GM19035 (cell line): Measurements from ENCODE around the gene EML5.
"Not testable (repeated sequence)": the region's sequence is repeated elsewhere in the genome, so short reads cannot be mapped to it uniquely, and the experiment has no call there.

Experiments
- ATAC-seq: cut with Tn5 transposase; IDR thresholded peaks from one replicate; pipeline ENCODE4 v1.9.1; 2021; ENCODE audit not compliant: unreplicated experiment

EML5 gene

DNA sequence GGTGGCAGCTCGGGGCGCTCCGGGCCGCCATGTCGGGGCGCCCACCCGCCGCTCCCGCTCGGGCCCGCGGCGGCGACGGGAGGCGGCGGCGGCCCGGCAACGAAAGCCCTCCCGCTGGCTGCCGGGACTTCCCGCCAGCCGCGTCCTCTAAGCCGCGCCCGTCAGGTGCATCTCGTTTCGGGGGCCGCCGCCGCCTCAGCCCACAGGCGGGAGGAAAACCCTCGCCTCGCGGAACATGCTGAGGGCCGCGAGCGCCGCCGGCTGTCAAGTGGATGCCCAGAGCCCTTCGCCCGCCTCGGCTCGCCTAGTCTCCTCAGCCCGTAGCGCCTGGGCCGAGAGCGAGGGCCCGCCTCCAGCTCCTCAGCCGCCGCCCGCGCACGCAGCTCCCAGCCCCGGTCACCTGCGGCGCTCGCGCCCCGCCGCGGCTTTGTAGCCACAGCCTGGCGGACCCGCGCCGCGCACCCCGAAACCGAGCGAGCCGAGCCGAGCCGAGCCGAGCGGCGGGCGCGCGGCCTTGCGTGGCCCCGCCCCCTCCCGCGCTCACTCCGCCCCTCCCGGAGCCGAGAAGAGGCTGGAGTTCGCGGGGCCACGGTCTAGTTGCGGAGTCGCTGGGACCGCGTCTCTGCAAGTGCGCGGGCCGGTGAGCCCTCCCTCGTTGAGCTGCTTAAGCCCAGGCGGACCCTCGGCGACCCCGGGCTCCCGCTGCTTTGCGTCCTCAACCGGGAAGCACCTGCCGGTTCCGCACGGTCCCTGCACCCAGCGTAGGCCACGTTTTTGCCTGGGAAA is at the start of gene EML5:
Gene EML5 (minus strand): TSS at position 481 of the 786 bp plus-strand sequence. CDS start 450 bp downstream, at position 31.
- ATAC-seq, result peak; percentile 89

DNA sequence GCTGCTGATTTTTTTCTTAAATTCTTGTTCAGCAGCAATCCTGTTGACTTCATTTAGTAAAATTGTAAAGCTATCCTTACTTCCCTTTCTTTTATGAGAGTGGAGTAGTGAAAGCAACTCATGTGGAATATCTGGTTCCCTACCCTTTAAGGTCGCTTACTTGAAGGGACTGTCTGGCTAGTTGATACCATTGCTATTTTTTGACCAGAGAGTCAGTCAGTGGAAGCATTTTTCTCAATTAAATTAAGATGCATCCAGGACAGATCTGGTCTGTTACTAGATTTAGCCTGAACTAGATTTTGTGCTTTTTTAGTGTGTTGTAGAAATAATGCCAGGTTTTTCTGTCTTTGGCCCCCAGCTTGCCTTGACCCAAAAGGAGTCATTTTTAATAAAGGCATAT is 49.7 kb upstream of the EML5 start:
- no peak for ATAC-seq

DNA sequence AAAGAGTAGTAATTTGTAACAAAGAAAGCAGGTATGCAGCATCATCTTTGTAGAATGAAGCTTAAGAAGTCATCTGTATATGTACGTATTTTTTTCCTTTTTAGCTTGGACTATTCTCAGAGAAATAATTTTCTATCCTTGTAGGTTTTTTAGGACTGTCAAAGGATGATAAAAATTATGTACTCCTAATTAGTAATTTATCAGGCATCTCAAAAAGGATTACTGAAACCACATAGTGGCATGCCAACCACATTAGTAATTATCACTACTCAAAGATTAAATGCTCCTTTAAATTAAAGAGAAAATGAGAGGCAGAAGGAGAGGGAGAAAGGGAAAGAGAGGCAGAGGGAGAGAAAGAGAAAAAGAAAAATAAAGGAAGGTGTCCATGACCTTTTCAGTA is 49.0 kb upstream of the EML5 start:
- ATAC-seq, result no peak

DNA sequence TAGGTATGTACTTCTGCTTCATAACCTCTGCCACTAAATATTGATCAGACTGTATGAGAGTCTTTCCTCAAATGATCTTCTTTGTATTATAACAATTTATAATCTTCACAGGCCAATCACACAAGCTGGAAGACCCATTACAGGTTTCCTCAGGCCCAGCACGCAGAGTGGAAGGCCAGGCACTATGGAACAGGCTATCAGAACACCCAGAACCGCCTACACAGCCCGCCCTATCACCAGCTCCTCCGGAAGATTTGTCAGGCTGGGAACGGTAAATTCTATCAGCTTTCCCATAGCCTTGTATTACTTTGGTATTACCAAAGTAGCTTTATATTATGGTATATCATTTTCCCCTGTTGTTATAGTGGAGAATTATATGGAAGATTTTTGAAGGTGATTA is 48.2 kb upstream of the EML5 start:
- ATAC-seq, result no peak

DNA sequence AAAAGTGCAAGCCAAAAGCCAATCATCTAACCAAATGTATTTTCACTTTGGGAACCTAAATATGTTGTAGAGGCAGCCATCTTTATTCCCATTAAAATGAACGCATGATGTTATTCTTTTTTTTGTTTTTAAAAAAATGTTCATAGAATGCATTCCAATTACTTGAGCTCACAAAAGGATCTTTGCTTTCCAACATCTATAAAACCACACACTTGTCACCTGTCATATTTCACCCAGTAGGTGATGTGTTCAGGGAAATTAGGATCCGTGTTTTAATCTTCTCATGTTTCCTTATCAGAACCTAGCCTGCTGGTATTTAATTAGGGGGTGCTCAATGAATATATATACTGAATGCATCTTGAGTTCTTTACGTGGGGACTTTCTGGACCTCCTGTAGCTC is 45.3 kb upstream of the EML5 start:
- ATAC-seq, result no peak

DNA sequence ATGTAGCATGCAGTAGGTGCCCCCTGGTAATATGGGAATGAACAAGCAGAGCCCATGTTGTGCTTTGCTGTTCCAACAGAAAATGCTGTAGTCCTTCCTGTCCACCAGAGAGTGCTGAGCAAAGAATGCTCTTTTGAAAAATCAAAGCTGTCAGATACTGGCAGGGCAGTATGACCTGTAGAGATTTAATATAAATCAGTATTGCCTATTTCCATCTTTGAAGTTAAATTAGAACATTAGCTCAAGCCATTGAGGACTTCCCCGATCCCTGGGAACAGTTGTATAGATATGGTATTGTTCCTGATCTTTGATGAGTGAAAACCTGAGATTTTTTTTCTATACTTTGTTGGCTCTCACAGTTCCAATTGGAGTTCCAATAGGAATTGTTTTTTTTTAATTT is 44.7 kb upstream of the EML5 start:
- ATAC-seq, result no peak

DNA sequence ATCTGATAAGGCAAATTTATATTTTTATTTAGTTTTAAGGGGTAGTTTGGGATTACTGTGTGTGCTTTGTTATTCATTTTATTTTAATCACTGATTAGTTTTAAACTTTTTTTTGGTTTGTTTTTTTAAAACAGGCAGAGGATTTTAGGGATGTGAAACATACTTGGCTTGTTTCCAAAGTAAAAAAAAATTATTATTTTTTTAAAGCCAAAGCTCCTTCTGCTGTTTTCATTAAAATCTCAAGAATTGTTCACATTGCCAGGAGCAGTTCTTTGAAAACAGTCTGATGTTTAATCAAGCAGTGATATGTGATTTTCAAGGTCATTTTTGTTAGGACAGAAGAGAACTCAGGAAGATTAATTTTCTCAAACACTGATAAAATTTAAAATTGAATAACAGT is 42.9 kb upstream of the EML5 start:
- ATAC-seq, result no peak

DNA sequence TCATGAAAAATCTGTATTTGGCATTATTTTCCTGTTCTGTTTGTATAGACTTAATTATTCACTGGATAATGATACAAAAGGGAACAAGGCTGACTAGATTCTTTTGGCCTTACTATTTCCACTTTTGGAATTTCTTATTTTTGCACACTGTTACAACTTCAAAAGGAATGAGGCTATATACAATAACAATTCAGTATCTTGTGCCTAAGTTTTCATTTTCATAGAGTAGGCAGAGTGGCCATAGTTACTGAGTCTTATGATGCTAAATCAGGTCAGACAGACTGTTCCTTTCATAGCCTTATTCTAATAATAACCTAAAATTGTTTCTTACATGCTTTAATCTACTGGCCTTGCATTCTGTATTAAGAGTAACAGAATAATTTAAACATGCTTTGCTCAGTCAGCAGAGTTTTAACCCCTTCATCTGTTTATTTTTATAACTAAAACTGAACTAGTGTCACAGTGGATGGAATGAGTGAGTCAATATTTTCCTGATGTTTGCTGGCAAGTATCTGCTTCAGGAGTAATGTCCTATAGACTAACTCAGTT is 42.2 kb upstream of the EML5 start:
- no peak for ATAC-seq

DNA sequence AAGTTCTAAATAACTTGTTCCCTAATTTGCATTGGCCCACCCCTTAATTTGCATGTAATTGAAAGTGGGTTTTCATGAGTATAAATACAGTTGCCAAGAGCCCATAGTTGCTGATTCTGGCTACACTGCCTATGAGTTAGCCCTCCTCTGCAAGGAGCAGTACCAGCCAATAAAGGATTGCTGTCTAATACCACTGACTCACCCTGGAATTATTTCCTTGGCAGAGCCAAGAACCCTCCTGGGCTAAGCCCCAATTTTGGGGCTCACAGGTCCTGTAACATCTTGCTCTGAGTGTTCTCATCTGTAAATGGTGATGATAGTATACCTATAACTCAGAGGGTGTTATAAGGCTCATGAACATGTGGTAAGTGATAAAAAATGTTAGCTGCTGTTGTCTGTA is 38.5 kb upstream of the EML5 start:
- ATAC-seq, result no peak

DNA sequence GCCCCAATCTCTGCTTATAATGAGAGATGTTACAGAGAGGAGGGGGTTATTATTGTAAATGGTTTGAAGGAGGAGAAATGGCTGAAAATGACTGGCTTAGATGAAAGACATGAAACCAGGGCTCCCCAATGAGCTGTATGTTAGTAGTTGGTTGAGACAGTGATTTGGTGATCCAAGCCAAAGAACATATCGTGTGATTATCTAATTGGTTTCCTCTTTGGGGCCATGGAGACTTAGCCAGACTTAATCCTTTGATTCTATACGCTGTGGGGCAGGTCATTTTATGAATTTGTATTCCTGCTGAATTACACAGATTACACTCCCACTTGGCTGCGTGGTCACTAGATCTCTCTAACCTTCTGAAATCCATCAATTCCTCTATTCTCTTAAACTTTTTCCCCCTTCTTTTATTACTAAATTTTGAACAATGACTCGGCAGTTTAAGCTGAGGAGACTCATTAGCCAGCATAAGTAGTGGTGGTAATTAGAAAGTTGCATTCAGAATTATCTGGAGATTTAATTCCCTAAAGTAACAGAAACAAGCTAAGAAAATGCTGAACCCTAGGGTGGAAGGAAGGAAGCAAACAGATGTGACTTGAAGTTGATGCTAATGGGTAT is 37.0 kb upstream of the EML5 start:
- ATAC-seq, result no peak

DNA sequence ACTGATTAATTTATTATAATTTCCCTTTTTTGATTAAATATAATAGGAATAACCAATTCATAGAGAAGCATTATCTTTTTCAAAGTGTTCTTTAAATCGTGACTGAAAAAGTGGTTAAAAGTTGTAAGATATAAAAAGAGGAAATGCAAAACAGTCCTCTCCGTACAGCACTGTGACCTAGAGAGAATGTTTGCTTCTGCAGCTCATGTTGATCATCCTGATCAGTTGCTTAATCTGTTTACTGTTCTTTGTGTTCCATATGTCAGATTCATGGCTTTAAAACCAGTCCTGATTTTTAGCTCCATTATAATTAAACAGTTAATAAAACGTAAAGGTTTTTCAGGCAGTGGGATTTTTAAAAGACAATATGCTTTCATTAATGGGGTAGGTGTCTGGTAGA is 36.4 kb upstream of the EML5 start:
- ATAC-seq, result no peak

DNA sequence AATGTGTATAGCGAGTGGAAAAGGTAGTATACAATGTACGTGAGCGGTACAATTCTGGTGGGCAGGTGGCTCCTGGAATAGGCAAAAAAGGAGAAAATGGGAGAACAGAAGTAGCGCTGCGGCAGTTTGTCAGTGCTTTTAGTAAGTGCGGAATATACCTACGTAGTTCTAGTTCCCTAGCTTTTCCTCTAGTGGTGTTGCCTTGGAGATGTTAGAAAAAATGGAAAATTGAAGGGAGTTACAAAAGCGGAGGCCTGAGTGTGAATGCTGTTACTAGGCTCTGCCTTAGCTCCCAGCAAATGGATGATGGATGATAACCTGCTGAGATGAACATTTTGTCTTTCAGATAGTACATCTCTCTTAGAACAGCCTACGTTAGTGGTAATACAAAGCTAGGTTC is 32.8 kb upstream of the EML5 start:
- ATAC-seq, result no peak

DNA sequence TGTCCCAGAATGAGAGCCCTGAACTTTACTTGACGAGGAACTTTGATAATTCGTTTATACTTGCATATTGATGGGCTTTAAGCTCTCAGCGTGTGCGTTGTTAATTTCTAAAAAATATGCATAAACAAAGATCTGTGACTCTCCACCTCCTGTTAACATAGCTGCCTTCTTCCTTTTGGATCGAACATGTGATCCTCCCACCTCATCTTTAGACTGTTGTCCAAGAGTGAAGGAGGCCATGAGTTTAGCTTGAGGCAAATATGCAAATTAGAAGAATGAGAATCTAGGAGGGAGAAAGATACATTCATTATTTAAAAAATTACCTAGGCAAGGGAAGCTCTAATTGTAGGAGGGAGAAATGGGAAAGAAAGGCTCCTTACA is 32.3 kb upstream of the EML5 start:
- no peak for ATAC-seq

DNA sequence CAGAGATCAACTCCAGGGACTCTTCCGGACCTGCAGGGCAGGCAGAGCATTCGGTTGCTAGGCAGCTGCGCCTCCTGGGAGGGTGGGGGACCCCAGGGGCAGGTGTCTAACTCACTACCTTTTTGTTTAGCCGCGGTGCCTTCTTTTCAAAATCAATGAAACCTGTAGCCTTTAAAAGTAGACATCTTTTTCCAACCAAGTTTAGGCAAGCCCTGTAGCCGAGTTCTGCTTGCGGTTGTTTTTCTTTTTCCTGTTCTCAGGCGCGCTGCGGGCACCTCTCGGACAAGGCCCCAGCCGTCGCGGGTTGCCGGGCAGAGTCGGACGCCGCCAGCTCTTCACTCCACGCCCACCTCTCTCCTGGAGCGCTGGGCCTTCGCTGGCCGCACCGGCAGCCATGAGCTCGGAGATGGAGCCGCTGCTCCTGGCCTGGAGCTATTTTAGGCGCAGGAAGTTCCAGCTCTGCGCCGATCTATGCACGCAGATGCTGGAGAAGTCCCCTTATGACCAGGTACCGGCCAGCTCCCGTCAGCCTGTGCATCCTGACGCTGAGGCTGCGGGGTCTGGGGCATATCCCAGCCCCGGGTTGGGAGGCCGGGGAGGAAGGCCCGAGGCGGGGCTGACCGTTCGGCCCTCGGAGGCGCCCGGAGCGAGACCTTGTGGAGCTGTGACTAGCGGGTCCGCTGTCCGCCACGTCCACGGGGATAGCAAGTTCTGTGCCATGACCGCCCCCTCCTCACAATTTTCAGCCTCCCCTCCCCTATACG is 31.7 kb upstream of the EML5 start, which contains the start of gene TTC8:
Gene TTC8 (plus strand): TSS at position 338 of the 764 bp plus-strand sequence. CDS start 57 bp downstream, at position 395.
- peak; percentile 99 for ATAC-seq

DNA sequence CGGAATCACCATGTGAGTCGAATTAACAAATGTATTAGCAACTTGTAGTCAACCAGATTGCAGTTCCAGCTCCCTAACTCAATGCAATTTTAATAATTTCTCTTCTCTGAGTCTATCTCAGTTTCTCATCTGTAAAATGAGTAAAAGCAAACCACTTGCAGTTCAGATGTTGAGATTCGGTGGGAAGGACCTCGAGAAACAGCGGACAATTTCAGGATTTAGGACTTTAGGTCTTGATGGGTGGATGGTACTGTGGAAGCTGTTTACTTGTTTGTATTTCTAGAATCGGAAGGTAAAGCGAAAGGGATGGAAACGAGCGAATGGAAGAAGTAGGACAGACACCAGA is 31.2 kb upstream of the EML5 start:
- peak; percentile 4 for ATAC-seq

DNA sequence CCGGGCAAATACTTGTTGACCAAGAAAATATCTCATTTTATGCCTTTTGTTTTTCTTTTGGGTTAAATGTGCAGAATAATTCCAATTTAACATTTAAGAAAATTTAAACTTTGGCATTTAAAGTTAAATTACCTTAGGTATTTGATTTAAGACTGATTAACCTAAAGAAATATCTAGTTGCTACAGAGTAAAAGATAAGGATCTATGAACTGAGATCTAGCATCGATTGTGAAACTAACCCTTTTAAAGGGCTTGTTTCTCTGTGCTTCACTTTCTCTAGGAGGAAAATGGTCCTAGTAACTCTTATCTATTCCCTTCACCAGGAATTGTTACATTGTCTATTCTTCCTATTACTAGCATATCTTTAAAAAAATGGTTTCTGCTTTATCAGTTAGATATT is 29.1 kb upstream of the EML5 start:
- no peak for ATAC-seq

DNA sequence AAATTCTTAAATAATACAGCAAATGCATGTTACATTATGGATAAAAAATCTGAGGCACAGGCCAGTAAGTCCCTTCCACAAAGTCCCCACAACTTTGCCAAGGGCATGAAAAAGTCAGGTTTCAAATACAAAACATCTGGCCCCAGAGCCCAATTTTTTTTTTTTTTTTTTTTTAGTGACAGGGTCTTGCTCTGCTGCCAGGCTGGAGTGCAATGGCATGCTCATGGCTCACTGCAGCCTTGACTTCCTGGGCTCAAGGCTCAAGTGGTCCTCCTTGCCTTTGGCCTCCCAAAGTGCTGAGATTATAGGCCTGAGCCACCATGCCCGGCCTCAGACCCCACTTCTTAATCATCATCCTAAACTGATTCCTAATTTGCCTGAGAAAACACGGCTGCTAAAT is 28.6 kb upstream of the EML5 start:
- ATAC-seq, result no peak

DNA sequence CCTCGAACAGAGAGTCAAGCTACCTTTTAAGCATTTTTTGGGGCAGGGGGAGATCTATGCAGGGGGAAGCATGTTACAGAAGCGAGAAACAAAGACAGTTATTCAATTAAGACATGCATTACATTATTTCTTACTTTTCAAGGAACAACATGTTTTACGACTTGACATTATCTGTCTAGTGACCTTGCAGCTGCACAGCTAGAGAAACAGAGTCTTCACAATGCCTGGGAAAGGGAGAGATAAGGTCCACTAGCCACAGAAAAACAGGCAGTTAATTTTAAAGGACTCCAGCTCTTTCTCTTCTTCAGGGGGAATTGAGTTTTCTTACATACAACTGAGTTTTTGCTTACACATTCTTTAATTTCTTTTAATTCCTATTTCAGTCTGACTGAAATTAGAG is 26.9 kb upstream of the EML5 start:
- not testable (repeated sequence) for ATAC-seq

DNA sequence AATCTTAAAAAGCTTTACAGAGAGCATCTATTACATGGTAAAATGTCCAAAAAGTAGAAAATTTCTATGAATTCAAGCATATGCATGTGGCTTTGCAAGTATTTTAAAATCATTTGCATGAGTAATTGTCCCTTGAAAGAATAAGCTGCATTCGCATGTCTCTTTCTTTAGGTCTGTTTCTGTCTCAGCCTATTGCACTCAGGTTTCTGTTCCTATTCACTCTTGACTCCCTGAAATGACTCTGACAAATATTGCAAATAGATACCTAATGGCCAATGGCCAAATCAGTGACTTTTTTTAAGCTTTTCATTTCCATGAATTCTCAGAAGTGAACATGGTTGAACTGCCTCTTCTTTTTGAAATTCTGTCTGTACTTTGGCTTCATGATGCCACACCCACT is 25.3 kb upstream of the EML5 start:
- no peak for ATAC-seq

DNA sequence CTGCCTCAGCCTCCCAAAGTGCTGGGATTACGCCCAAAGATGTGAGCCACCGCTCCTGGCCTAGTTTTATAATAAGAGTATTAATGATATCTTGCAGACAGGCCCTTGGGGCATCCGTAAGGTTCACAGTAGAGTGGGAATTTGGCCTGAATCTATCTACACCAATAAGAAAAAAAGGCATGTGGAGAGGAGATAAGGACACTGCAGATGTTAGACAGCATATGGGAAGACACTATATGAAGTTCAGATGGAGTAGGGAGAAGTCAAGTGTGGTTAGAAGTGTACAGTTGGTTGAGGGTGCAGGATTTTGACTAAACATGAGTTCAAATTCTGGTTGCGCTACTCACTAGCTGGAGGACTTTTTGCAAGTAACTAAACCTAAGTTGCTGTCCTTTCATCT is 23.2 kb upstream of the EML5 start:
- no peak for ATAC-seq

DNA sequence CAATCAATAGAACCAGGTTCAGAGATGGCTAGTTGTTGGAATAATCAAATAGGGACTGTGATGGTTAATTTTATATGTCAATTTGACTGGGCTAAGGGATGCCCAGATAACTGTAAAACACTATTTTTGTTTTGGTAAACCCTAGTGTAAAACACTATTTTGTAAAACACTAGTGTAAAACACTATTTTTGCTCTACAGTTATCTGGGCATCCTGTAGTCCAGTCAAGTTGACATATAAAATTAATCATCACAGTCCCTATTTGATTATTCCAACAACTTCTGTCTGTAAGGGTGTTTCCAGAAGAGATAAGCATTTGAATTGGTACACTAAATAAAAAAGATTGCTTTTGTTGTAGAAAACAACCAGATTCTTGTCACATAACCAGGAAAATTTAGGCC is 15.6 kb upstream of the EML5 start:
- ATAC-seq, result no peak

DNA sequence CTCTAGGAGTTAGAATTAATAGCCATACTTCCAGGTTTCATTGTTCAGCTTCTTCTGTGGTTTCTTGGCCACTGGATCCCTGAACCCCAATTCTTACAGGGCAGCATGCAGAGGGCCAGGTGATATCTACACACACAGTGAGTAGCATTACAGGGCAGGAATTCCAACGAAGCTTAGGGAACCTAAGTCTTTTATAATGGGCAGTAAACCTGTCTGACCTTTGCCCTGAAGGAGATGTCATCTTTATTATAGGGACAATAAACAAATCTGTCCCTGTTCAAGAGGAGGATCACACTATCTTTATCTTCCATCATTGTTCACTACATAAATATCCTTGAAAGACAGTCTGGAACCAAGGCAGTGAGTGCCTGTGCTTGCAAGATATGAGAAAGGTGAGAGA is 11.7 kb upstream of the EML5 start:
- no peak for ATAC-seq
